Endothelial cell (in vitro differentiated cells): ENCODE results near the gene NFKB2. TPM values are rescaled to one million over a fixed set of nuclear protein-coding genes. Genes with fewer than 3 reads are reported as not detected.

Source experiments
- DNase-seq: peaks from one replicate; pipeline ENCODE4 v3.0.0; 2021; ENCODE audit warnings: low spot score
- H3K27ac Mint-ChIP-seq: one replicate; pipeline ENCODE4 v1.8.0; 2021; ENCODE audit warnings: mixed read lengths, inconsistent platforms; ENCODE audit not compliant: unreplicated experiment
- H3K27me3 Mint-ChIP-seq: one replicate; pipeline ENCODE4 v1.8.0; 2021; ENCODE audit warnings: mild to moderate bottlenecking, moderate library complexity, mixed read lengths, inconsistent platforms; ENCODE audit not compliant: unreplicated experiment
- H3K36me3 Mint-ChIP-seq: one replicate; pipeline ENCODE4 v1.8.0; 2021; ENCODE audit warnings: mild to moderate bottlenecking, low read depth, mixed read lengths, inconsistent platforms; ENCODE audit not compliant: unreplicated experiment
- H3K4me1 Mint-ChIP-seq: one replicate; pipeline ENCODE4 v1.8.0; 2021; ENCODE audit warnings: mild to moderate bottlenecking, mixed read lengths, inconsistent platforms; ENCODE audit not compliant: unreplicated experiment
- H3K4me3 Mint-ChIP-seq: one replicate; pipeline ENCODE4 v1.8.0; 2021; ENCODE audit warnings: mild to moderate bottlenecking, mixed read lengths, inconsistent platforms; ENCODE audit not compliant: unreplicated experiment
- H3K9me3 Mint-ChIP-seq: one replicate; pipeline ENCODE4 v1.8.0; 2021; ENCODE audit warnings: mixed read lengths, inconsistent platforms; ENCODE audit not compliant: unreplicated experiment
- total RNA-seq: library from RNA; stranded (reverse); fragmentation: NEBNext Ultra II Directional; extraction: Animal tissue kit (Norgen Biotek cat#: 25700); gene quantifications from one replicate; pipeline ENCODE4 v1.2.1, GENCODE V29; 2021; ENCODE audit not compliant: unreplicated experiment
- TF ChIP-seq, protein P1 (sequence below): fragments of 200-600 bp; sonication (generic); IDR thresholded peaks from one replicate; pipeline ENCODE4 v1.5.0; 2021; ENCODE audit warnings: antibody characterized with exemption; ENCODE audit not compliant: unreplicated experiment

The NFKB2 gene
- total RNA-seq, 1 donor from 2014 or later = 14.2 TPM

DNA sequence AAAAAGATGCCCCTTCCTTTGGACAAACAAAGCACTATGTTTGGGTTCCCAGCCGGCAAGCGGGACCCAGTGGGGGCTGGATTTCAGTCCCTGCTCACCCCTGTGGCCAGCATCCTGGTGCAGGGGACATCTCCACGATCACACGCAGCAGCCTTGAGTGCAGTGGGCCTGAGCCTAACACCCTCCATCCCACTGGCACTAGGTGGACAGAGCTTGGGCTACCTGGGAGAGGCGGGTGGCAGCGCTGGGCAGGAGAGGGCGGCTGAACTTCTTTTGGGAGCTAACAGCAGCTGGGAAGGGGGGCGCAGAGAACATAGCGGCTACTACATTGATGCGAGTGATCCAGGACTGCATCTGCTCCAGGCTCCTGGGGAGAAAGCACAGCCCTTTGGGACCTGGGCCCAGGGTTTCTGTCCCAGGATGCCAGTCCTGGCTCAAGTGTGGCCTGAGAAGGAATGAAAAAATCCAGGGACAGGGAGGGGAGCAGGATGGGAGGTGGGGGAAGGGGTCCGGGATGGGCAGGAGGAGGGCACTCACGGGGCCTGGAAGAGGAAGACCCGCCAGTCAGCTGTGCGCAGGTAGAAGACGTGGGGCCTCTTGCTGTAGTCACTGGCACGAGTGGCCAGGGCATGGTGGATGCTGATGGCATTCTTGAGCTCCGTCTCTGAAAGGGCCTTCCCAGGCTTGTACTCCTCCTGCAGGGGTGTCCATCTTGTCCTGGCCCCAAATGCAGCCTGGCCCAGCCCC lies 9.0 kb downstream of the NFKB2 start:
- no peak overlapping the region for H3K4me3 Mint-ChIP-seq
- DNase-seq = no peak
- H3K9me3 Mint-ChIP-seq = no peaks in the 10 kb centered on the region
- peaks cover 32% of the 10 kb centered on the region for H3K27me3 Mint-ChIP-seq
- TF ChIP-seq, protein P1, sequence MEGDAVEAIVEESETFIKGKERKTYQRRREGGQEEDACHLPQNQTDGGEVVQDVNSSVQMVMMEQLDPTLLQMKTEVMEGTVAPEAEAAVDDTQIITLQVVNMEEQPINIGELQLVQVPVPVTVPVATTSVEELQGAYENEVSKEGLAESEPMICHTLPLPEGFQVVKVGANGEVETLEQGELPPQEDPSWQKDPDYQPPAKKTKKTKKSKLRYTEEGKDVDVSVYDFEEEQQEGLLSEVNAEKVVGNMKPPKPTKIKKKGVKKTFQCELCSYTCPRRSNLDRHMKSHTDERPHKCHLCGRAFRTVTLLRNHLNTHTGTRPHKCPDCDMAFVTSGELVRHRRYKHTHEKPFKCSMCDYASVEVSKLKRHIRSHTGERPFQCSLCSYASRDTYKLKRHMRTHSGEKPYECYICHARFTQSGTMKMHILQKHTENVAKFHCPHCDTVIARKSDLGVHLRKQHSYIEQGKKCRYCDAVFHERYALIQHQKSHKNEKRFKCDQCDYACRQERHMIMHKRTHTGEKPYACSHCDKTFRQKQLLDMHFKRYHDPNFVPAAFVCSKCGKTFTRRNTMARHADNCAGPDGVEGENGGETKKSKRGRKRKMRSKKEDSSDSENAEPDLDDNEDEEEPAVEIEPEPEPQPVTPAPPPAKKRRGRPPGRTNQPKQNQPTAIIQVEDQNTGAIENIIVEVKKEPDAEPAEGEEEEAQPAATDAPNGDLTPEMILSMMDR = no peak
- peaks cover 7% of the 10 kb centered on the region for H3K36me3 Mint-ChIP-seq
- no peak overlapping the region for H3K27ac Mint-ChIP-seq
- peaks cover 7% of the 10 kb centered on the region for H3K4me1 Mint-ChIP-seq

DNA sequence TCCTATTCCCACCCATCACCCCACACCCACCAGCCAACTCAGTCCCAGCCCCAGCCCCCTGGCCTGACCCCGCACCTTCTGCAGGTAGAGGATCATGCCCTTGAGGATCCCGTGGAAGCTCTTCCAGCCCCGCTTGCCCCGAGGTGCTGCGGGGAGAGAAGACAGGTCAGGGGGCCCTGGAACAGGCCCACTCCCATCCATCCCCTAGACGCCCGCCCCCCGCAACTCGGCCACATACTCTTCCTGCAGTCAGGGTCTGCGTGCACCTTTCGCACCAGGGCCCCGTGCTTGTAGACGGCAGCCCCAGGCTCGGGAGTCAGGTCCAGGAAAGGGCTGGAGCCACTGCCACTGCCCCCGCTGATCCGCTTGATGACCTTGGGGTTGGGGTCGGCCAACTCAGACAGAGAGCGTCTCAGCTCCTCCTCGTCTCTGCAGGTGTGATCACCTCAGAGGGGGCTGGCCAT lies 9.6 kb downstream of the NFKB2 start:
- Mint-ChIP-seq H3K4me1 (peaks cover 12% of the 10 kb centered on the region), H3K27me3 (peaks cover 36% of the 10 kb centered on the region), H3K4me3 (no peak overlapping the region), H3K9me3 (no peaks in the 10 kb centered on the region), H3K27ac (no peak overlapping the region), H3K36me3 (peaks cover 12% of the 10 kb centered on the region)
- DNase-seq = no peak
- TF ChIP-seq, protein P1 = no peak

DNA sequence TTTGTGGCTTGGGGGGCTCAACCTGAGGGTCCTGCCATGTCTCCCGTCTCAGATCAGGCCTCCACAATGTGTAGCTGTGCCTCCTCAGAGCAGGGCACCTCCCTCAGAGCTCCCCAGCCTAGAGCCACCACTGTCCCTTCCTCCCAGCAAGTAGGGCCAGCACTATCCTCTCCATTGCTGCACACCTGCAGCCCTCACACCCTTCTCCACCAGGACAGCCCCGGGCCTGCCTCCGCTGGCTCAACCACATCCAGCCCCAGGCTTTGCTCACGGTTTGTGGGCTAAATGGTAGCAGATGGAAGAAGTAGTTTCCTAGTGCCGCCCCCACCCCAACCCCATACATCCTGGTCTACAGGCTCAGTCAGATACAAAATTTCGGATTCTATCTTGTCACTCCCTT lies 10.1 kb downstream of the NFKB2 start:
- peak overlapping the region; percentile 19 for H3K27ac Mint-ChIP-seq
- H3K9me3 Mint-ChIP-seq = no peaks in the 10 kb centered on the region
- peaks cover 12% of the 10 kb centered on the region for H3K4me1 Mint-ChIP-seq
- H3K4me3 Mint-ChIP-seq = no peak overlapping the region
- no peak for DNase-seq
- H3K36me3 Mint-ChIP-seq = peaks cover 12% of the 10 kb centered on the region
- TF ChIP-seq, protein P1 = no peak
- H3K27me3 Mint-ChIP-seq = peaks cover 34% of the 10 kb centered on the region

DNA sequence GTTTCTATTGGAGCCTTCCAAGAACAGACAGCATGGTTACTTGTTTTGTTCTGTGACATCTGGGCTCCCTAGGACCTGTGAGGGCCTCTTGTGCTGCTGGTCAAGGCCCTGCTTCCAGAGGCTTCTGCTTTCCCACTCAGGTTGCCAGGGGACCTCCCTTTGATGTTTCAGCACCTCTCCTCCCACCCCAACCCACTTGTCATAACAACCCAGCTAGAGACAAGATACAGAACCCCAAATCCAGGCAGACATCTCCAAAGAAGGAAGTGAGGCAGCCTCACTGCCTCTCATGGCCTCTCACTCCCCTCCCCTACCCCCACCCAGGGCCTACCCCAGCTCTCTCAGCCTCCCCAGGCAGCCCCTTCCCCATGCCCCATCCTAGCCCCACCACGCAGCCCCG lies 11.3 kb downstream of the NFKB2 start:
- no peaks in the 10 kb centered on the region for H3K9me3 Mint-ChIP-seq
- H3K4me1 Mint-ChIP-seq = peaks cover 19% of the 10 kb centered on the region
- peaks cover 35% of the 10 kb centered on the region for H3K27me3 Mint-ChIP-seq
- peaks cover 12% of the 10 kb centered on the region for H3K36me3 Mint-ChIP-seq
- no peak overlapping the region for H3K4me3 Mint-ChIP-seq
- H3K27ac Mint-ChIP-seq = no peak overlapping the region
- TF ChIP-seq, protein P1 = no peak
- DNase-seq = no peak

DNA sequence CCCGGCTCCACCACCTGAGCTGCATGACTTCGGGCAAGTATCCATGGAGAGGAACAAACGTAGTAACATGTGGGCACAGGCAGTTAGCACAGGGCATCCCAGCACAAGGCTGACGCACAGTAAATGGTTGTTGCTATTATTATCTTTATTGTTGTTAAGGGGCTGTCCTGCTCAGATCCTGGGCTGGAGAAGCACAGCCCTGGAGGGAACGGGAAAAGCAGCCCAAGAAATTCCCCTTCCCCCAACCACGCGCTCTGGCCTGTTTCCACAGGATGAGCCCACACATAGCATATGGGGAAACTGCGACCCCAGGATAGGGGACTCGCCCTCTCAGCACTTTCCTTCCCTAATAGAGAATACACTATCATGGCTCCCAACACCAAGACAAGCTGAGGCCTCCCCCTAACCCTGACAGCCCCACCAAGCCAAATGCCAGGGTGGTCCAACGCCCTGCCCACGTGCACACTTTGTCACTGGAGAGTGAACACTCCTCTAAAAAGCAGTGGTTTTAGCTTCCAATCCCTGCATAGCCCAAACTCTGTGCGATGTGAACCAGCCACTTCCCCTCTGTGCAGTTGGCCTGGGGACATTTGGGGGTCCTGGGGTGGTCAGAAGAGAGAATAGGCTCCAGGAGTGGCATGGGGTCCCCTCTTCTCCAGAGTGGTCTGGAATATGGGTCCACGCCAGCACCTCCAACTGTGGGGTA lies 12.1 kb downstream of the NFKB2 start:
- no peaks in the 10 kb centered on the region for H3K9me3 Mint-ChIP-seq

More for the DNA sequence above, 12.1 kb downstream of the NFKB2 start:
- Mint-ChIP-seq H3K4me1 (peaks cover 19% of the 10 kb centered on the region), H3K36me3 (peaks cover 12% of the 10 kb centered on the region), H3K27ac (no peak overlapping the region), H3K4me3 (no peak overlapping the region), H3K27me3 (peaks cover 35% of the 10 kb centered on the region)
- DNase-seq = no peak
- TF ChIP-seq, protein P1 = no peak
